ENCODE data around the gene CCDC194. TPM values are rescaled to one million over a fixed set of nuclear protein-coding genes. Genes with fewer than 3 reads are reported as not detected.
"Not testable (repeated sequence)": the region's sequence is repeated elsewhere in the genome, so short reads cannot be mapped to it uniquely, and the experiment has no call there.

CCDC194 gene
- total and polyA plus RNA-seq, 8 donors: 0.23 to 0.56 TPM; not detected in 6

DNA sequence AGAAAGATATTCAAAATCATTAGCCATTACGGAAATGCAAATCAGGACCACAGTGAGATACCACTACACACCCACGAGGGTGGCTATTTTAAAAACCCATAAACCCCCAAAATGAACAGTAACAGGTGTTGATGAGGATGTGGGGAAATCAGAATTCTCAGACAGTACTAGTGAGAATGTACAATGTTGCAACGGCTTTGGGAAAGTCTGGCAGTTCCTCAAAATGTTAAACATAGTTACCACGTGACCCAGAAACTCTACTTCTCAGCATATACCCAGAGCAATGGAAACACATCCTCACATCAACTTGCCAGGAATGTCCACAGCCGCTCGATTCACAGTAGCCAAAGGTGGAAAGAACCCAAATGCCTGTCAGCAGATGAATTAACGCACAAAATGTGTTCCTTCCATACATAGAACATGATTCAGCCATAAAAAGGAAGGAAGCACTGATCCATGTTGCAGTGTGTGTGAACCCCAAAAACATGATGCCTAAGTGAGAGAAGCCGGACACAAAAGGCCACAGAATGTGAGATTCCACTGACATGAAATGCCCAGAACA, 23.9 kb downstream of the CCDC194 start:
- intact Hi-C loops (cut with DNase I): no loop called here
- Histone ChIP-seq H3K27me3 (no peaks in the 10 kb centered on the region), H3K27ac (no peak overlapping the region), H3K4me3 (no peak overlapping the region), H3K9me3 (no peaks in the 10 kb centered on the region), H3K4me1 (no peaks in the 10 kb centered on the region), H3K36me3 (no peaks in the 10 kb centered on the region)
- ATAC-seq: peak in 2 of 4 donors; percentile 58 to 74
- 37 to 51% methylated on average over 8 of the region's 8 CpGs for WGBS, 2 donors
- DNase-seq: no peak
- FAIRE-seq: no peak
- TF ChIP-seq, protein P1, sequence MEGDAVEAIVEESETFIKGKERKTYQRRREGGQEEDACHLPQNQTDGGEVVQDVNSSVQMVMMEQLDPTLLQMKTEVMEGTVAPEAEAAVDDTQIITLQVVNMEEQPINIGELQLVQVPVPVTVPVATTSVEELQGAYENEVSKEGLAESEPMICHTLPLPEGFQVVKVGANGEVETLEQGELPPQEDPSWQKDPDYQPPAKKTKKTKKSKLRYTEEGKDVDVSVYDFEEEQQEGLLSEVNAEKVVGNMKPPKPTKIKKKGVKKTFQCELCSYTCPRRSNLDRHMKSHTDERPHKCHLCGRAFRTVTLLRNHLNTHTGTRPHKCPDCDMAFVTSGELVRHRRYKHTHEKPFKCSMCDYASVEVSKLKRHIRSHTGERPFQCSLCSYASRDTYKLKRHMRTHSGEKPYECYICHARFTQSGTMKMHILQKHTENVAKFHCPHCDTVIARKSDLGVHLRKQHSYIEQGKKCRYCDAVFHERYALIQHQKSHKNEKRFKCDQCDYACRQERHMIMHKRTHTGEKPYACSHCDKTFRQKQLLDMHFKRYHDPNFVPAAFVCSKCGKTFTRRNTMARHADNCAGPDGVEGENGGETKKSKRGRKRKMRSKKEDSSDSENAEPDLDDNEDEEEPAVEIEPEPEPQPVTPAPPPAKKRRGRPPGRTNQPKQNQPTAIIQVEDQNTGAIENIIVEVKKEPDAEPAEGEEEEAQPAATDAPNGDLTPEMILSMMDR (IDR thresholded peaks at IDR 0.05): no peak

DNA sequence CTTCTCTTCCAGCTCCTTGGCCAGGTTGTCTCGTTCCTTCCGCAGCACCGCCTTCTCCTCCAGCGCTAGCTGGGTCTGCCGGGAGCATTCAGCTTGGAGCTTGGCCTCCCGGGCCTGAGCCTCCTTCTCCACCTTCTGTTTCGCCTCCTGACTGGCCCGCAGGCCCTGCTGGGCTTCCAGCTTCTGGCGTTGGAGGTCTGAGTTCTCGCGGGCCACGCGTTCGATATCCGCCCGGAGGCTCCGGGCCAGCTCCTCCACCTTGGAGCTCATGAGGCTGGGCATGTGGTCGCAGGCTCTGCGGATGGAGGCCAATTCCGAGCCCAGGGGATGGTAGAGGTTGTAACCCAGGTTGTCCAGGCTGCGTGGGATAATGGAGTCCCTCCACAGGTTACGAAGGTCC, 28.6 kb downstream of the CCDC194 start:
- DNase-seq (no peak), ATAC-seq (no peak), FAIRE-seq (no peak)
- WGBS, 2 donors: 82 to 91% methylated on average over 22 of the region's 22 CpGs
- Histone ChIP-seq H3K27me3 (no peaks in the 10 kb centered on the region), H3K36me3 (no peaks in the 10 kb centered on the region), H3K9me3 (no peaks in the 10 kb centered on the region), H3K4me1 (no peaks in the 10 kb centered on the region), H3K27ac (no peak overlapping the region), H3K4me3 (no peak overlapping the region)
- intact Hi-C loops (cut with DNase I): no loop called here
- TF ChIP-seq, protein P1 (IDR thresholded peaks at IDR 0.05): no peak

DNA sequence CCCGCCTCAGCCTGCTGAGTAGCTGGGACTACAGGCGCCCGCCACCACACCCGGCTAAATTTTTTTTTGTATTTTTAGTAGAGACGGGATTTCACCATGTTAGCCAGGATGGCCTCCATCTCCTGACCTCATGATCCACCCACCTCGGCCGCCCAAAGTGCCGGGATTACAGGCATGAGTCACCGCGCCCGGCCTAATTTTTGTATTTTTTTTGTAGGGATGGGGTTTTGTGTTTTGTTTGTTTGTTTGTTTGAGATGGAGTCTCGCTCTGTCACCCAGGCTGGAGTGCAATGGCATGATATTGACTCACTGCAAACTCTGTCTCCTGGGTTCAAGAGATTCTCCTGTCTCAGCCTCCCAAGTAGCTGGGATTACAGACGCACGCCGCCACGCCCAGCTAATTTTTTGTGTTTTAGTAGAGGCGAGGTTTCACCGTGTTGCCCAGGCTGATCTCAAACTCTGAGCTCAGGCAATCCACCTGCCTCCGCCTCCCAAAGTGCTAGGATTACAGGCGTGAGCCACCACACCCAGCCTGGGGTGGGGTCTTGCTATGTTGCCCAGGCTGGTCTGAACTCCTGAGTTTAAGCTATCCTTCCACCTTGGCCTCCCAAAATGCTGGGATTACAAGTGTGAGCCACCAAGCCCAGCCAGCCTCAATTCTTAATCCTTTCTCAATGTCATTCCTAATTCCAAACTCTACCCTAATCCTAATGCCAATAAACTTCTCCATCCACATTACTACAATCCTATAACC, 30.0 kb downstream of the CCDC194 start:
- ATAC-seq; H3K27ac ChIP-seq; FAIRE-seq; H3K36me3 ChIP-seq; H3K27me3 ChIP-seq; intact Hi-C loops (cut with DNase I); DNase-seq; H3K4me1 ChIP-seq; H3K9me3 ChIP-seq; H3K4me3 ChIP-seq: not testable (repeated sequence)
- 78 to 87% methylated on average over 19 to 20 of the region's 20 CpGs for WGBS, 2 donors

DNA sequence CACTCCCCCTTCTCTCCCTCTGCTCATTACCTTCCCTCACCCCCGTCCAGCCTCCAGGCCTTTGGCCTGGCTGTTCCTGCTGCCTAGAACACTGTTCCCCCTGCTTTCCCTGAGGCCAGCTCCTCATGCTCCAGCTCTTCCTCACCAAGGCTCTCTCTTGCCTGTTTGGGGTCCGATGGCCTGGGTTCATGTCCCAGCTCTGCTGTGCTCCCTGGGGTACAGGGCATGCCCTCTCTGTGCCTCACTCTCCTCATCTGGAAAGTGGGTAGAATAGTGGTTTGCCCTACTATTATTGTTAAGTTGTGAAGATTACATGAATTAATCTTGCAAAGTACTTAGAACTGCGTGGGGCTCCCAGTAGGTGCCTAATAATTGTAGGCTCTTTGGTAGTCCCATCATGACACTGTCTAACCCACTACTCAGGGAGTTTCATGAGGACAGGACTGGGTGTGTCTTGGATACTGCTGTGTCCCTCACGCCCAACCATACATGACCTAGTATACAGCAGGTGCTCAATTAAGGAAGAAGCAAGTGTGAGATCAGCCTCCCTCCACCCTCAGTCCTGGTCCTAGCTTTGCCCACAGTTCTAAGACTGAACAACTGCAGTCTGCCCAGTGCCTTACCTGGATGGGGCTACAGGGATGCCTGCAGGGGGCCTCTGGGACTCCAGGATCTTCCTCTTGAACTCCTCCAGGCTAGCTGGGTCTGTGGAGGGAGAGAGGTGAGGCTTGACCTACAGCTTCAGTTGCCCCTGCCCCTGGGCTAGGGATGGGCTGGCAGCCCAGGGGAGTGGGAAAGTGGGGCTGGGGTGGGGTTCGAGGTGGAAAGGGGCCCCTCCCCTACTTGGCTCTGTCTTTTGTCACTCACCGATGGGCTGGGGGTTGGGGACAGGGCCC, 33.8 kb downstream of the CCDC194 start:
- TF ChIP-seq, protein P1 (IDR thresholded peaks at IDR 0.05): no peak
- DNase-seq (no peak), FAIRE-seq (no peak), ATAC-seq (no peak)
- WGBS, 2 donors: 54 to 65% methylated on average over 6 of the region's 6 CpGs
- no peaks in the 10 kb centered on the region for H3K27me3 ChIP-seq
- no peaks in the 10 kb centered on the region for H3K9me3 ChIP-seq
- intact Hi-C loops (cut with DNase I): no loop called here
- no peak overlapping the region for H3K27ac ChIP-seq
- H3K36me3 ChIP-seq: no peaks in the 10 kb centered on the region
- H3K4me3 ChIP-seq: no peak overlapping the region
- no peaks in the 10 kb centered on the region for H3K4me1 ChIP-seq

DNA sequence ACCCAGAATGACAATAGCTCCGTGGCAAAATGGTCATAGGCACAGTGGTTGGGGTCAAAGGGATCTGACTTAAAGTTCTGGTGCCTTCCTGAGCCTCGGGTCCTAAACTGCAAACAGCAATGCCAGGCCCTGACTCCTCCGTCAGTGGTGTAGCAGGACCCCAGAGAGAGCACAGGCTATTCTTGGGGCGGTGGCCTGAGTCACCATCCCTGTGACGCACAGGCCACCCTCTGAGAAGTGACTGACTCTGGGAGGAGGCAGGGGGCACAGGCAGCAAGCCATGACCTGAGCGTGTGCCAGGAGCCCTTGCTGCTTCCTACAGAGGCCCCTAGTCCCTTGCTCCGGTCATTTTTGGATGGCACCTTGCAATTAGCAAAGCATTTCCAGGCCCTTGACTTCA, 35.6 kb downstream of the CCDC194 start:
- Histone ChIP-seq H3K36me3 (no peaks in the 10 kb centered on the region), H3K9me3 (no peaks in the 10 kb centered on the region), H3K4me3 (no peak overlapping the region), H3K4me1 (no peaks in the 10 kb centered on the region), H3K27me3 (no peaks in the 10 kb centered on the region), H3K27ac (no peak overlapping the region)
- DNase-seq: no peak
- intact Hi-C loops (cut with DNase I): no loop called here
- FAIRE-seq: no peak
- ATAC-seq: no peak
- TF ChIP-seq, protein P1 (IDR thresholded peaks at IDR 0.05): no peak
- 63 to 74% methylated on average over 7 of the region's 7 CpGs for WGBS, 2 donors
